Neural progenitor cell (in vitro differentiated cells): Measurements from ENCODE around the gene PIGR.

Experiments used
- CTCF ChIP-seq: fragments of 200-600 bp; sonication (generic); IDR thresholded peaks from 2 replicates; pipeline ENCODE4 v1.5.1; 2017; ENCODE audit warnings: antibody characterized with exemption, mild to moderate bottlenecking
- EZH2 ChIP-seq: fragments of 200-600 bp; sonication (generic); IDR thresholded peaks from 2 replicates; pipeline ENCODE4 v1.6.1; 2017; ENCODE audit warnings: antibody characterized with exemption, mild to moderate bottlenecking, moderate library complexity

GRCh38 chr1:206882555-206882954 is 63.7 kb downstream of the PIGR start:
- peak; percentile 34 for TF ChIP-seq CTCF
- TF ChIP-seq EZH2: no peak
